GF-D8 (cell line): ENCODE measurements around the gene PLEKHA1.

ENCODE experiments used
- DNase-seq: peaks from one replicate; lab custom pipeline; 2025; lab: John Stamatoyannopoulos, UW

Gene PLEKHA1

GRCh38 chr10:122374237-122374858 is at the start of gene PLEKHA1:
TSS of gene PLEKHA1 (plus strand) at chr10:122374708. CDS start at chr10:122393201, 18,493 bp downstream.
- peak; percentile 75 for DNase-seq

GRCh38 chr10:122325235-122325634 is 49.3 kb upstream of the PLEKHA1 start:
- DNase-seq = no peak

- DNase-seq = no peak
Observed at GRCh38 chr10:122326385-122326784, 48.1 kb upstream of the PLEKHA1 start.

- no peak for DNase-seq
Observed at GRCh38 chr10:122326806-122327205, 47.7 kb upstream of the PLEKHA1 start.

GRCh38 chr10:122327237-122328206 is 47.0 kb upstream of the PLEKHA1 start:
- DNase-seq = no peak

- DNase-seq = no peak
Observed at GRCh38 chr10:122328676-122329075, 45.8 kb upstream of the PLEKHA1 start.

GRCh38 chr10:122329416-122329815 is 45.1 kb upstream of the PLEKHA1 start:
- DNase-seq = no peak

GRCh38 chr10:122331100-122331499 is 43.4 kb upstream of the PLEKHA1 start:
- DNase-seq = no peak

- no peak for DNase-seq
Observed at GRCh38 chr10:122331615-122332446, 42.7 kb upstream of the PLEKHA1 start.

GRCh38 chr10:122333037-122333436 is 41.5 kb upstream of the PLEKHA1 start:
- DNase-seq = no peak

- no peak for DNase-seq
Observed at GRCh38 chr10:122336332-122336731, 38.2 kb upstream of the PLEKHA1 start.

- no peak for DNase-seq
Observed at GRCh38 chr10:122336961-122337360, 37.5 kb upstream of the PLEKHA1 start.

GRCh38 chr10:122338609-122339441 is 35.7 kb upstream of the PLEKHA1 start:
- DNase-seq = no peak

GRCh38 chr10:122341141-122341810 is 33.2 kb upstream of the PLEKHA1 start:
- DNase-seq = no peak

GRCh38 chr10:122342293-122343134 is 32.0 kb upstream of the PLEKHA1 start:
- no peak for DNase-seq

GRCh38 chr10:122343135-122343800 is 31.2 kb upstream of the PLEKHA1 start:
- DNase-seq = no peak

- DNase-seq = no peak
Observed at GRCh38 chr10:122343936-122344335, 30.6 kb upstream of the PLEKHA1 start.

GRCh38 chr10:122344741-122345258 is 29.7 kb upstream of the PLEKHA1 start:
- DNase-seq = no peak

- no peak for DNase-seq
Observed at GRCh38 chr10:122346326-122346950, 28.1 kb upstream of the PLEKHA1 start.
